Activated naive CD4-positive, alpha-beta T cell treated with anti-CD3 and anti-CD28 coated beads, Interleukin-2, amount 50 U/mL, for 24 hours (primary cell): ENCODE results near the gene EPHB6.

Experiments
- H3K27ac Mint-ChIP-seq: one replicate; pipeline ENCODE4 v1.8.0; 2021; ENCODE audit warnings: mild to moderate bottlenecking, mixed read lengths
- H3K27me3 Mint-ChIP-seq: one replicate; pipeline ENCODE4 v1.8.0; 2021; ENCODE audit warnings: mixed read lengths
- H3K36me3 Mint-ChIP-seq: one replicate; pipeline ENCODE4 v1.8.0; 2021; ENCODE audit warnings: mixed read lengths
- H3K4me1 Mint-ChIP-seq: one replicate; pipeline ENCODE4 v1.8.0; 2021; ENCODE audit warnings: mixed read lengths
- H3K4me3 Mint-ChIP-seq: one replicate; pipeline ENCODE4 v1.8.0; 2021; ENCODE audit warnings: mild to moderate bottlenecking, mixed read lengths
- H3K9me3 Mint-ChIP-seq: one replicate; pipeline ENCODE4 v1.8.0; 2021; ENCODE audit warnings: mixed read lengths

Gene EPHB6

DNA sequence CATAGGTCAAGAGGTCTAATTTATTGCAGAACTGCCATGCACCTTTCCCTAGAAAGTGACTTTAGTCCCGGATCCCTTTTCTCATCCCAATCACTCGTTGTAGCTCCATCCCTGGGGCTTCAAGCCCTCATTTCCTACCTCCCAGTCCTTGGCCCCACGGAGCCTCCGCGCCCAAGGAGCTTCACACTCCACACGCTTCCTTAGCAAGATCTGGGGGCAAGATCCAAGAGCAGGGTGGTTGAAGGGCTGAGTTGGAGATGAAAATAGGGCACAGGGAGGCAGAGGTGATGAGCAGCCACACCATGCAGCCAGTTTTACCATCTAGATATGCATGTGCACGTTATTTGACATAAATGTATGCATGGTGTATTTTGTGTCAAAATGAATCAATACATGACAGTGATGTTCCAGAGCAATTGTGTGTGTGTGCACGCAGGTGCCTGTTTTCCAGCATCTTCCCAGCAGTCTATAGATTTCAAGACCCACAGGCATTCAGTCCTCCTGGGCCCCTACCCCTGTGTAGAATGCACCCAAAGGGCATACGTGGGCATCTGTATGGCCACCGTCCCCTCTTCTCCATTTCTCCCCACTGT, 36.7 kb downstream of the EPHB6 start:
- Mint-ChIP-seq H3K27ac (no peak overlapping the region), H3K36me3 (no peaks in the 10 kb centered on the region), H3K4me1 (no peaks in the 10 kb centered on the region), H3K27me3 (no peaks in the 10 kb centered on the region), H3K9me3 (no peaks in the 10 kb centered on the region), H3K4me3 (no peak overlapping the region)

- H3K27ac Mint-ChIP-seq, result no peak overlapping the region
- no peaks in the 10 kb centered on the region for H3K36me3 Mint-ChIP-seq
- H3K9me3 Mint-ChIP-seq, result no peaks in the 10 kb centered on the region
- H3K4me1 Mint-ChIP-seq, result no peaks in the 10 kb centered on the region
- H3K4me3 Mint-ChIP-seq, result no peak overlapping the region
- H3K27me3 Mint-ChIP-seq, result no peaks in the 10 kb centered on the region
Measured at GRCh38 chr7:142892951-142893350, 38.1 kb downstream of the EPHB6 start.

GRCh38 chr7:142894112-142894984, 39.5 kb downstream of the EPHB6 start:
- Mint-ChIP-seq H3K27ac (no peak overlapping the region), H3K4me1 (no peaks in the 10 kb centered on the region)

DNA sequence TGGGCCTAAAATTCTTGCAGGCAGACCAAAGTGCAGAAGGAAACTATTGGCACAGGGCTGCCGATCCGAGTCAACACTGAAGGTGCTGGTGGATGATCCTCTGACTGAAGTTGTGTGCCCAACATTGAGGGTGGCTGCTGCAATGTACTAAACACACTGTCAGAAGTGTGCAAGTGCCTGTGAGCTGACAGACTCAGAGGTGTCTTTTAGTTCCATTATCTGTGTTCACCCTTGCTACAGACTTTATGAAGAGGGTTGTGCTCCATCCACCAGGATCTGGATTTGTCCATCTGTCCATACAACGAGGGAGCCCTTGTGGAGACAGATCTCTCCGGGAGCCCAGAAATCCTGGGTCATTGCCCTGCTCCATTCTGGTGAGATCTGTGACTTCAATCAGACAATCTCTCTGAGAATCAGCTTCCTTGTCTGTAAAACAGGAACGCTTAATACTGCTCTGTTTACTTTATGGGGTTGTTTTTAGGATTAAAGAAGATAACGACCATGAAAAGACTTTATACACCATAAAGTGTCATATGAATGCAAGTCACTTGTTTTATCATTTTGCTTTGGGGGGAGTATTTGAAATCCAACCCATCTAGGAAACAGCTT, 40.2 kb downstream of the EPHB6 start:
- H3K9me3 Mint-ChIP-seq, result no peaks in the 10 kb centered on the region
- no peaks in the 10 kb centered on the region for H3K36me3 Mint-ChIP-seq
- no peak overlapping the region for H3K4me3 Mint-ChIP-seq
- no peaks in the 10 kb centered on the region for H3K4me1 Mint-ChIP-seq
- H3K27ac Mint-ChIP-seq, result no peak overlapping the region
- no peaks in the 10 kb centered on the region for H3K27me3 Mint-ChIP-seq

More at GRCh38 chr7:142894112-142894984, 39.5 kb downstream of the EPHB6 start:
- Mint-ChIP-seq H3K4me3 (no peak overlapping the region), H3K9me3 (no peaks in the 10 kb centered on the region), H3K27me3 (no peaks in the 10 kb centered on the region), H3K36me3 (no peaks in the 10 kb centered on the region)

DNA sequence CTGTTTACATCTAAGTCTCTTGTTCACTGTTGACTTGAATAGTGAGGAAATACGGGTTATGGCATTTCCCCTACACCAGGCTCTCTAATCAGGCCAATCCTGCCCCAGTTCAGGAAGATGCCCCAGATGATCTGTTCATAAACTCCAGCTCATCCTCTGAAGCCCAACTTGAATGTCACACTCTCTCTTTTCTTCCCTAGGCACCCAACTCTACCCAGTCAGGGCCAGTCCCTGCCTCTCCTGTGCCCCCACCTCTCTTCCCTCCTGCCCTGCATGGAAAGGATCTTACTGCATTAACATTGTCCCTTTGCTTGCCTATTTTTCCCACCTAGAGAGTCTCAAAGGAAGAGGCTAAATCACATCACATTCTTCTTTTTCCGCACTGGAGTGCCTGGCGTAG, 41.3 kb downstream of the EPHB6 start:
- Mint-ChIP-seq H3K36me3 (no peaks in the 10 kb centered on the region), H3K27ac (no peak overlapping the region), H3K27me3 (no peaks in the 10 kb centered on the region), H3K4me1 (no peaks in the 10 kb centered on the region), H3K4me3 (no peak overlapping the region), H3K9me3 (no peaks in the 10 kb centered on the region)

GRCh38 chr7:142896741-142897379, 42.0 kb downstream of the EPHB6 start:
- no peak overlapping the region for H3K4me3 Mint-ChIP-seq
- H3K9me3 Mint-ChIP-seq, result no peaks in the 10 kb centered on the region
- H3K36me3 Mint-ChIP-seq, result no peaks in the 10 kb centered on the region
- H3K27me3 Mint-ChIP-seq, result no peaks in the 10 kb centered on the region
- no peak overlapping the region for H3K27ac Mint-ChIP-seq
- H3K4me1 Mint-ChIP-seq, result no peaks in the 10 kb centered on the region

DNA sequence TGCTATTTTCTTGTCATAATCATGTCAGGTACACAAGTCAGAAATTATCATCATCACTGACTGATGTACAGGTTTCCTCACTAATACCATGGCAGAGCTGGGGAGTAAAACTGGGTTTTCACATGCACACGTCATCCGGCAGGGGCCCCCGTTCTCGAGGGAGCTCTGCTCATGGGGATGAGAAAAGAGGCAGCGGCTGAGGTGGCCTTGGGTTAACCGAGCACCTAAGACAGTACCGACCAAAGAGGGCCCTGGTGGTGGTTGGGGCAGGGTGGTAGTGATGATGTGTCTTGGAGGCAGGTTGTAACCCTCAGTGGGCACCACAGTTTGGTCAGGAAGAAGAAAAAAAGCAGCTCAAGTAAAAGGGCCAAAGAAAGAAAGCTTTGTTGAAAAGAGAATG, 42.8 kb downstream of the EPHB6 start:
- Mint-ChIP-seq H3K36me3 (no peaks in the 10 kb centered on the region), H3K27ac (no peak overlapping the region)

DNA sequence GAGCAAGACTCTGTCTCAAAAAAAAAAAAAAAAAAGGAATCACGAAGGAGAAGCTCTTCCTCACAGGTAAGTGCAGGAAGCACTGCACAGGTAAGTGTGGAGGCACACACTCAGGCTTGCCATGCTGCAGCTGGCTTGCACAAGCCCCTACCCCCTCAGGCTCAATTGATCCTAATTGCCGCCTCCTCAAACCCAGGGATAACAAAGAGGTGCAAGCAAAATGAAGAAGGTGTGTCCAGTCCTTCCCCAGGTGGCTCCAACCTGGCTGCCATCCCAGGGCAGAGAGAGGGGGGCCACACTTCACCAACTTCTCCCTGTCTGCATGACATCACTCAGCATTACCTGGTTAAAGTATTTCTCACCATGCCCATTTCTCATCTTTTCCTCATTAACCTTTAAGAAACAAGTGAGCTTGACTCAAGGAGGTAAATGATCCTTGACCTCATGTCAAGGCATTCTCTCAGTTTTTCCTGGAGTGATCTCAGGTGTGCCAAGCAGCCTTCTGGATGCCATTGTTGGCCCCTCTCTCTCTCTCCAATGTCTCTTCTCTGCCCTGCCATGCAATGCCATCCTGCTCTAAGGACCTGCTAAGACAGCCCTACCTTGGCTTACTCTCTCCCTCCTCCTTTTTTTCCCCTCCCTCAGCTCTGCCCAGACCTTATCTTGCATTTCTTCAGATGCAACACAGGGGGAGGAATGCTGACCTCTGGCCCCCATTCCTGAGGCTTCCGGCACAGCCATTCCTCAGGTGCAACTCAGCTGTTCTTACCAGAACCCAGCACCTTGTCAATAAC, 43.7 kb downstream of the EPHB6 start:
- Mint-ChIP-seq H3K9me3 (no peaks in the 10 kb centered on the region), H3K27ac (no peak overlapping the region), H3K4me3 (no peak overlapping the region), H3K4me1 (no peaks in the 10 kb centered on the region), H3K36me3 (no peaks in the 10 kb centered on the region), H3K27me3 (no peaks in the 10 kb centered on the region)

More for the DNA sequence above, 42.8 kb downstream of the EPHB6 start:
- Mint-ChIP-seq H3K9me3 (no peaks in the 10 kb centered on the region), H3K4me3 (no peak overlapping the region), H3K4me1 (no peaks in the 10 kb centered on the region), H3K27me3 (no peaks in the 10 kb centered on the region)

GRCh38 chr7:142899661-142900060, 44.8 kb downstream of the EPHB6 start:
- Mint-ChIP-seq H3K4me1 (no peaks in the 10 kb centered on the region), H3K9me3 (no peaks in the 10 kb centered on the region), H3K27me3 (no peaks in the 10 kb centered on the region), H3K4me3 (no peak overlapping the region), H3K27ac (no peak overlapping the region), H3K36me3 (no peaks in the 10 kb centered on the region)

DNA sequence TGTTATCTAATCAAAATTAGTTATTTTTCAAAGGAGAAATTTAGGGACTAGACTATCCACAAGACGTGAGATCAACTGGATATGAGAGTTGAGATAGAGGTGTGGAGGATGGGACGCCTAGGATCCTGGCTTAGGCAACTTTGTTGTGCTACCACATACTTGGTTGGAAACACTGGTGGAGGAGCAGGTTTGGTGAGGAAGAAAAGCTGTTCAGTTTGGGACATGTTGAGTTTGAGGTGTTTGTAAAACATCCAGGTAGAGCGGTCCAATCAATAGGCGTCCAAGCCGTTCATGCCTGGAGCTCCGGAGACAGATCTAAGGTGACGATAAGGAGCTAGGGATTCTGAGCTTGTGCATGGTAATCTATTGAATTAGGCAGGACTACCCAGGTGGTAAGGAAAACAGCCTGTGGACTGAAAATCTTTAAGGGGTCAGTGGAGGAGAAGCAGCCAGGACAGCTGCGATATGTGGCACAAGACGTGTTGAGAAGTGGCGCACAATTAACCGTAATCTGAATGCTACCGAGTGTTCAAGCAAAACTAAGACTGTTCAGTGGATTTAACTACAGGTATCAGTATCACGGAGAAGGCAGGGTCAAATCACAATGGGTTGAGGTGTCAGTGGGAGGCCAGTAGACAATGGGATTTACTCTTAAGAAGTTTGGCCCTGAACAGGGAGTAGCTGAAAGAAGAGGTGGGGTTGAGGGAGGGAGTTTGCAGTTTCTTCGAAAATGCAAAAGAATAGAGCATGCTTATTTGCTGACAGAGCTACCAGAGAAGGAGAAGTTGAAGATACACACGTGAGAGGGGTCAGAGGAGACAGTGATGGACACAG, 46.8 kb downstream of the EPHB6 start:
- Mint-ChIP-seq H3K4me3 (no peak overlapping the region), H3K27me3 (peaks cover 3% of the 10 kb centered on the region), H3K27ac (peak overlapping the region; percentile 11), H3K4me1 (no peaks in the 10 kb centered on the region), H3K36me3 (no peaks in the 10 kb centered on the region), H3K9me3 (no peaks in the 10 kb centered on the region)

GRCh38 chr7:142904128-142904527, 49.3 kb downstream of the EPHB6 start:
- Mint-ChIP-seq H3K9me3 (no peaks in the 10 kb centered on the region), H3K36me3 (no peaks in the 10 kb centered on the region), H3K4me1 (no peaks in the 10 kb centered on the region), H3K4me3 (no peak overlapping the region), H3K27ac (no peak overlapping the region), H3K27me3 (peaks cover 6% of the 10 kb centered on the region)

DNA sequence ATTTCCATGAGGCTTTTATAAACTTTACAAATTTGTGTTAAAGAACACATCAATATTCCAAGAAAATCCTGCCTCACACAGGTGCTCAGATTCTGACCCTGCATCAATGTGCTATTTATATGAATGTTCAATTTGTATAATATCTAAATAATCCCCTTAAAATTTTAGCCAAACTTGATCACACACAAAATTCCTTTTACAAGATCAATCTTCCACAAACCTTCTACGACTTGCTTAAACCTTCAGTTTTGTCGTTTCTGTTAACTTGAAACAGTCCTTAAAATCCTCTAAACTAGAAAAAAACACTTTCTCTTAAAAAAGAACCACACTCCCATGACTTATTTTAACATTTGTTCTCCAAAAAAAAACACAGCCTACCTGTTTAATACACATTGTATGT, 50.9 kb downstream of the EPHB6 start:
- Mint-ChIP-seq H3K27me3 (peaks cover 9% of the 10 kb centered on the region), H3K9me3 (no peaks in the 10 kb centered on the region), H3K36me3 (no peaks in the 10 kb centered on the region), H3K4me1 (no peaks in the 10 kb centered on the region), H3K4me3 (no peak overlapping the region), H3K27ac (no peak overlapping the region)

DNA sequence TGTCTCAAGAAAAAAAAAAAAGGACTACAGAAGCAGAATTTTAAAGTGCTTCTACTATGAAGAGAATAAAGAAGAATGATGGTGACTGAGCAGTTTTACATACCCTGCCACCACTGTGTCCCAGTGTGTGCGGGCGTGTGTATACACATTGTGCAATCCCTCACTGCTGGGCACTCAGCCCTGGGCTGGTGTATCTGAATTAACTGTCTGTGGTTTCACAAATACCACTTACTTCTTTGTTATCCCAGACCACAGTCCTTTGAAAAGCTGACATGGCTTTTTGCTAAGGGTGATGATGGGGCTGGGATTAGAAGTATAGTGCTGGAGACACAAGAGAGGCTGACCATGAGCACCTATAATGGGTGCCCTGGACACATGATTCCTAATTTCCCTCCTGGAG, 51.8 kb downstream of the EPHB6 start:
- H3K4me1 Mint-ChIP-seq, result no peaks in the 10 kb centered on the region
- no peak overlapping the region for H3K27ac Mint-ChIP-seq
- no peaks in the 10 kb centered on the region for H3K36me3 Mint-ChIP-seq
- H3K4me3 Mint-ChIP-seq, result no peak overlapping the region
- no peaks in the 10 kb centered on the region for H3K9me3 Mint-ChIP-seq
- H3K27me3 Mint-ChIP-seq, result peaks cover 9% of the 10 kb centered on the region

DNA sequence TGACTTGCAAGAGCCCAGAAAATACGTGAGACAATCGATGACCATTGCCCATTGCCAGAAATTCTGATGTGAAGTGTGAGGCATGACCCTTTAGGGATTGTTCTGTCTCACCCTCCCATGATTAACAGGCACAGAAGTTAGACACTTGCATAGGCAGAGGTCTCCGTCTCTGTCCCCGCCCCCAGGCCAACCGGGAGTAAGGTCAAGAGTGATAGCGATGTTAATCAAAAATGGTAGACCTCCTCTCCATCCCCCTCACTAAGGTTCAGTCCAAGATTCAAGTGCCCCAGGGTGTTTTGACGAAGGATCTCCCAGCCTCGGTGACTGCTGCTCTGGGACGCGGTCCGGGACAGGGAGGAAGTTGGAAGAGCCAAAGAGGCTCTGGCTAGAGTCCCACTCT, 53.4 kb downstream of the EPHB6 start:
- no peak overlapping the region for H3K27ac Mint-ChIP-seq
- H3K4me1 Mint-ChIP-seq, result no peaks in the 10 kb centered on the region
- H3K36me3 Mint-ChIP-seq, result no peaks in the 10 kb centered on the region
- H3K9me3 Mint-ChIP-seq, result no peaks in the 10 kb centered on the region
- H3K27me3 Mint-ChIP-seq, result peaks cover 9% of the 10 kb centered on the region
- H3K4me3 Mint-ChIP-seq, result no peak overlapping the region
